ENCODE data around the gene RNF144A.

The RNF144A gene

DNA sequence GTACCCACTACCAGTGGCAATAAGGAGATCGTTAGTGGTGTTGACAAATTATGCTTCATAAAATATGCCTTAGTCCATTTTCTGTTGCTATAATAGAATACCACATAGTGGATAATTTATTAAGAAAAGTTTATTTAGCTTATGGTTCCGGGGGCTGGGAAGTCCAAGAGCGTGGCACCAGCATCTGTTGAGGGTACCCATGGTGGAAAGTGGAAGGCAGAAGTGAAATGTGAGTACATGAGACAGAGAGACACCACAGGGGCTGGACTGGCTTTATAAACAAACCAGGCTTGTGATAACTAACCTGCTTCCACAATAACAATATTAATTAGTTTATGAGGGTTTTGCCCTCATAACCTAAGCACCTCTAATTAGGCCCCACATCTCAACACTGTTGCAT is 146.6 kb downstream of the RNF144A start:
- Histone ChIP-seq H3K27ac (no peak overlapping the region), H3K27me3 (replicated peaks) (no peaks in the 10 kb centered on the region), H3K36me3 (replicated peaks) (no peaks in the 10 kb centered on the region), H3K4me3 (ENCODE audit: low read depth, low read length) (no peak overlapping the region)
- TF ChIP-seq, protein P1, sequence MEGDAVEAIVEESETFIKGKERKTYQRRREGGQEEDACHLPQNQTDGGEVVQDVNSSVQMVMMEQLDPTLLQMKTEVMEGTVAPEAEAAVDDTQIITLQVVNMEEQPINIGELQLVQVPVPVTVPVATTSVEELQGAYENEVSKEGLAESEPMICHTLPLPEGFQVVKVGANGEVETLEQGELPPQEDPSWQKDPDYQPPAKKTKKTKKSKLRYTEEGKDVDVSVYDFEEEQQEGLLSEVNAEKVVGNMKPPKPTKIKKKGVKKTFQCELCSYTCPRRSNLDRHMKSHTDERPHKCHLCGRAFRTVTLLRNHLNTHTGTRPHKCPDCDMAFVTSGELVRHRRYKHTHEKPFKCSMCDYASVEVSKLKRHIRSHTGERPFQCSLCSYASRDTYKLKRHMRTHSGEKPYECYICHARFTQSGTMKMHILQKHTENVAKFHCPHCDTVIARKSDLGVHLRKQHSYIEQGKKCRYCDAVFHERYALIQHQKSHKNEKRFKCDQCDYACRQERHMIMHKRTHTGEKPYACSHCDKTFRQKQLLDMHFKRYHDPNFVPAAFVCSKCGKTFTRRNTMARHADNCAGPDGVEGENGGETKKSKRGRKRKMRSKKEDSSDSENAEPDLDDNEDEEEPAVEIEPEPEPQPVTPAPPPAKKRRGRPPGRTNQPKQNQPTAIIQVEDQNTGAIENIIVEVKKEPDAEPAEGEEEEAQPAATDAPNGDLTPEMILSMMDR (IDR thresholded peaks at IDR 0.05; ENCODE audit: low read depth, low read length, missing control alignments): no peak
- in situ Hi-C loops (cut with HindIII; ENCODE audit: low pct_ligation_motif_present, low sequenced_read_pairs): no loop called here
- DNase-seq: no peak

DNA sequence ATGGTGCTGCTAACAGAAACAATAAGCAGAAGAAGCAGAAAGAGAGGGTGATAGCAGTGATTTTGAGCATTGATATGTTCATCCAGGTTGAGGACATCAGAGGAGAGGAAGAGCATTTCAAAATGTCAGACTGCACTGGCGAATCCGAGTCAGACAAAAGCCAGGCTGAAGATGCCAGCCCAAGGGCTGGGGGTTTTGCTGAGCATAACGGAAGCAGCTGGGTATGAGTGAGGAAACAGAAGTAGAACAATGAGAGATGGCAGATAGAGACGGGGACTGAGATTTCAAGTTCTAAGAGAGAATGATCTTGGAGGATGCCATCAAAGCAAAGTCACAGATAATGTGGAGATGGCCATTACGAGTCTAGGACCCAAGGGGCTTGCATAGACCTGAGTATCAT is 151.2 kb downstream of the RNF144A start:
- TF ChIP-seq, protein P1 (IDR thresholded peaks at IDR 0.05; ENCODE audit: low read depth, low read length, missing control alignments): no peak
- Histone ChIP-seq H3K27ac (no peak overlapping the region), H3K4me3 (ENCODE audit: low read depth, low read length) (no peak overlapping the region), H3K36me3 (replicated peaks) (no peaks in the 10 kb centered on the region), H3K27me3 (replicated peaks) (no peaks in the 10 kb centered on the region)
- in situ Hi-C loops (cut with HindIII; ENCODE audit: low pct_ligation_motif_present, low sequenced_read_pairs): no loop called here
- no peak for DNase-seq

DNA sequence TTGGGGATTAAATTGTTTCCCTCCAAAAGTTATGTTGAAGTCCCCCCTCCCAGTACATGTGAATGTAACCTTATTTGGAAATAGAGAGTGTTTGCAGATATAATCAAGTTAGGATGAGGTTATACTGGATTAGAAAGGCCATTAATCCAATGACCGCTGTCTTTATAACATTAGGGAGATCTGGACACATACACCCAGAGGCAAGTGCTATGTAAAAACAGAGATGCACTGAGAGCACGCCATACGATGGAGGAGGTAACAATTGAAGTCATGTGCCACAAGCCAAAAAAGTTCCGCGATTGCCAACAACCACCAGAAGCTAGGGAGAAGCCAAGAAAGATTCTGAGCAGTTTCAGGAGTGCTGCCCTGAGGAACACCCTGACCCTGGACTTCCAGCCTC is 153.3 kb downstream of the RNF144A start:
- Histone ChIP-seq H3K4me3 (ENCODE audit: low read depth, low read length) (no peak overlapping the region), H3K27me3 (replicated peaks) (no peaks in the 10 kb centered on the region), H3K27ac (no peak overlapping the region), H3K36me3 (replicated peaks) (no peaks in the 10 kb centered on the region)
- no peak for DNase-seq
- in situ Hi-C loops (cut with HindIII; ENCODE audit: low pct_ligation_motif_present, low sequenced_read_pairs): no loop called here
- TF ChIP-seq, protein P1 (IDR thresholded peaks at IDR 0.05; ENCODE audit: low read depth, low read length, missing control alignments): no peak

DNA sequence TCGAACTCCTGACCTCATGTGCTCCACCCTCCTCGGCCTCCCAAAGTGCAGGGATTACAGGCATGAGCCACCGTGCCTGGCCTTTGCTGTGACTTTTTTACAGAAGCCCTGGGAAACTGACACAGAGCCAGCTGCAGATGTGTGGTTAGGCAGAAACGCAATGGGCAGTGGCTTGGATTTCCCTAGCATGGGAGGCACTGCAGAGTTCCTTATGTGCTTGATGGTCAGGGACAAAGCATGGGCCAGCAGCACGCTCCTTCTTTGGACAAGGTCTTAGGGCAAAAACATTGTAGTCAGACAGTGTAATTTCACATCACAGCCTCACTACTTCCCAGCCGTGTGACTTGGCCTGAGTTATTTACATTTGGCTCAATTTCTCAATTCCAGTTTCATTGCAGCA is 153.9 kb downstream of the RNF144A start:
- TF ChIP-seq, protein P1 (IDR thresholded peaks at IDR 0.05; ENCODE audit: low read depth, low read length, missing control alignments): no peak
- no peak overlapping the region for H3K27ac ChIP-seq
- no peaks in the 10 kb centered on the region for H3K27me3 ChIP-seq (replicated peaks)
- H3K36me3 ChIP-seq (replicated peaks): no peaks in the 10 kb centered on the region
- no peak overlapping the region for H3K4me3 ChIP-seq (ENCODE audit: low read depth, low read length)
- in situ Hi-C loops (cut with HindIII; ENCODE audit: low pct_ligation_motif_present, low sequenced_read_pairs): no loop called here
- DNase-seq: no peak

DNA sequence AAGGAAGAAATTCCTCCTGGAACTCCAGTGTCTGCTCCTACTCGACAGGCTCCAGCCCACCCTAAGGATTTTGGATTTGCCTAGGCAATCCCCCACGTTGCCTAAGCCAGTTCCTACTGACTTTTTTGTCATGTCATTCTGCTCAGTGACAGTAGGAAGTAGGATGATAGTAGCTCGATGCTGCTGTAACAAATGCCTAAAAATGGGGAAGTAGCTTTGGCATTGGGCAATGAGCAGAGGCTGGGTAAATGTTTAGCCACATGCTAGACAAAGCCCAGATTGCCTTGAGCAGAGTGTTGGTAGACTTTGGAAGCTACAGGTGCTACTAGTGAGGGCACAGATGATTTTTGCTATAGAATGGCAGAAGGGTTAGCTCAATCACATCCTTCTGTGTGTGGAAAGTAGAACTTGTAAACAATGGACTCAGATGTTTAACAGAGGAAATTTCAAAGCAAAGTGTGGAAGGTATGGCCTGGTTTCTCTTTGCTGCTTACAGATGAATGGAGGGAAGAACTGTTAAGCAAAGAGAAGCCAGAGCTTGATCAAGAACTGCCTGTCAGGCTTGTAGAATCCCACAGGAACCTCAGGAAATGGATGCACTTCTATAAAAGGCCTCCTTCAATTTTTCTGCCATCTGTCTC is 154.8 kb downstream of the RNF144A start:
- no peak for DNase-seq
- TF ChIP-seq, protein P1 (IDR thresholded peaks at IDR 0.05; ENCODE audit: low read depth, low read length, missing control alignments): no peak
- no peak overlapping the region for H3K4me3 ChIP-seq (ENCODE audit: low read depth, low read length)
- no peaks in the 10 kb centered on the region for H3K36me3 ChIP-seq (replicated peaks)
- in situ Hi-C loops (cut with HindIII; ENCODE audit: low pct_ligation_motif_present, low sequenced_read_pairs): no loop called here
- H3K27ac ChIP-seq: no peak overlapping the region
- H3K27me3 ChIP-seq (replicated peaks): no peaks in the 10 kb centered on the region

DNA sequence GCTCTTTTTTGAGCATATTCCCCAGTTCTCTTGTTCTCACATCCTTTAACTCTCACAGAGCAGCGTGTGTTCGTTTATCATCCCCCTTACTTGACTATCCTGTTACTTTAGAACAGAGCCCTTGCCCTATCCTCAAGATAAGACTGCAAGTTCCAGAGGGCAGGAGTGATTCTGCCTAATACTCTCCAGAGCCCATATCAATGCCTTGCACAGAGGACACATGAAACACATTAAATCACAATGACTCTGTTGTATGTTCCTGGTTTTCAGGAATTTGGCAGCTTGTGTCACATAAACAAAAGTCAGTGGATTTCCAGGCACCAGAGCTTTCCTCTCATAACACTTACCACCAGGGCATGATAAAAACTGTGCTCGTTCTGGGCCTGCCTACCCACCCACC is 156.7 kb downstream of the RNF144A start:
- DNase-seq: no peak
- TF ChIP-seq, protein P1 (IDR thresholded peaks at IDR 0.05; ENCODE audit: low read depth, low read length, missing control alignments): no peak
- H3K27me3 ChIP-seq (replicated peaks): no peaks in the 10 kb centered on the region
- in situ Hi-C loops (cut with HindIII; ENCODE audit: low pct_ligation_motif_present, low sequenced_read_pairs): no loop called here
- H3K4me3 ChIP-seq (ENCODE audit: low read depth, low read length): no peak overlapping the region
- no peak overlapping the region for H3K27ac ChIP-seq
- no peaks in the 10 kb centered on the region for H3K36me3 ChIP-seq (replicated peaks)
